SK-N-SH (cell line): ENCODE results near the gene BANF1. TPM values are rescaled to one million over a fixed set of nuclear protein-coding genes. Genes with fewer than 3 reads are reported as not detected.

ENCODE experiments used
- CTCF ChIA-PET: fragments of 300-600, 350-600 bp; formaldehyde crosslinking; extraction: SDS; loops from one replicate; lab custom pipeline; 2021; lab: Yijun Ruan, JAX
- POLR2A ChIA-PET: fragments of 350-600 bp; sonication (Branson Sonifier 250); formaldehyde crosslinking; extraction: SDS; loops from one replicate; lab custom pipeline; 2020; ENCODE audit warnings: antibody characterized with exemption, inconsistent platforms; lab: Yijun Ruan, JAX
- DNase-seq: peaks from one replicate; pipeline ENCODE4 v3.0.0; 2012
- H2AFZ ChIP-seq: fragments of 200-600 bp; sonication (generic); 2 replicates; pipeline ENCODE4 v1.8.1; 2016; ENCODE audit warnings: antibody characterized with exemption, mild to moderate bottlenecking, low read depth
- H3F3A ChIP-seq: fragments of 200-600 bp; sonication (generic); replicated peaks from 2 replicates; pipeline ENCODE3; 2016; ENCODE audit warnings: antibody characterized with exemption, mild to moderate bottlenecking; ENCODE audit not compliant: insufficient read depth
- H3K27ac ChIP-seq, 2 experiments: fragments of 200-500 bp in 1 of 2; fragments of 200-600 bp in 1 of 2; sonication (Bioruptor generic) in 1 of 2; sonication (generic), shearing (Covaris generic) in 1 of 2; 2 replicates each; pipeline versions ENCODE4 v1.5.1 to v1.6.1; 2014 to 2016; ENCODE audit warnings: low read depth in 2 of 2, inconsistent platforms in 1 of 2, low read length in 1 of 2, mild to moderate bottlenecking in 1 of 2, mixed read lengths in 1 of 2
- H3K27me3 ChIP-seq: fragments of 200-600 bp; sonication (generic), shearing (Covaris generic); 2 replicates; pipeline ENCODE4 v1.6.1; 2016; ENCODE audit warnings: mixed run types; ENCODE audit not compliant: insufficient read depth
- H3K36me3 ChIP-seq, 2 experiments: fragments of 200-500 bp in 1 of 2; fragments of 200-600 bp in 1 of 2; sonication (Bioruptor generic) in 1 of 2; sonication (generic) in 1 of 2; replicated peaks in 1 of 2; 2 replicates each; pipeline versions ENCODE3 to v1.5.1; 2014 to 2016; ENCODE audit warnings: low read length in 1 of 2, mild to moderate bottlenecking in 1 of 2; ENCODE audit not compliant: insufficient read depth in 2 of 2, control insufficient read depth in 1 of 2
- H3K4me1 ChIP-seq, 2 experiments: fragments of 200-500 bp in 1 of 2; fragments of 200-600 bp in 1 of 2; sonication (Bioruptor generic) in 1 of 2; sonication (generic), shearing (Covaris generic) in 1 of 2; 2 replicates each; pipeline versions ENCODE4 v1.5.1 to v1.6.1; 2014 to 2016; ENCODE audit warnings: low read depth in 1 of 2, low read length in 1 of 2, mixed run types in 1 of 2; ENCODE audit not compliant: insufficient read depth in 2 of 2, control insufficient read depth in 1 of 2
- H3K4me2 ChIP-seq: fragments of 200-600 bp; sonication (generic), shearing (Covaris generic); 2 replicates; pipeline ENCODE4 v1.6.1; 2017; ENCODE audit warnings: mixed run types
- H3K4me3 ChIP-seq, 2 experiments: fragments of 200-500 bp in 1 of 2; fragments of 200-600 bp in 1 of 2; sonication (Bioruptor generic) in 1 of 2; sonication (generic), shearing (Covaris generic) in 1 of 2; 2 replicates each; pipeline versions ENCODE4 v1.5.1 to v1.8.1; 2014 to 2016; ENCODE audit warnings: low read depth in 2 of 2, inconsistent platforms in 1 of 2, low read length in 1 of 2, mild to moderate bottlenecking in 1 of 2, mixed read lengths in 1 of 2, moderate library complexity in 1 of 2
- H3K79me2 ChIP-seq: fragments of 200-600 bp; sonication (generic); 2 replicates; pipeline ENCODE4 v1.8.1; 2017; ENCODE audit warnings: mild to moderate bottlenecking; ENCODE audit not compliant: insufficient read depth
- H3K9ac ChIP-seq: fragments of 200-600 bp; sonication (generic); 2 replicates; pipeline ENCODE4 v1.6.1; 2017; ENCODE audit warnings: mixed run types
- H3K9me2 ChIP-seq: fragments of 200-600 bp; sonication (generic); 2 replicates; pipeline ENCODE4 v1.6.1; 2017; ENCODE audit warnings: mixed run types
- H3K9me3 ChIP-seq: fragments of 200-600 bp; sonication (generic); 2 replicates; pipeline ENCODE4 v1.6.1; 2017; ENCODE audit warnings: mixed run types, mild to moderate bottlenecking, moderate library complexity
- H4K20me1 ChIP-seq: fragments of 200-600 bp; sonication (generic); 2 replicates; pipeline ENCODE4 v1.6.1; 2017; ENCODE audit warnings: mild to moderate bottlenecking, mixed run types; ENCODE audit not compliant: insufficient read depth
- CHD2 ChIP-seq: fragments of 150-350 bp; IDR thresholded peaks from 2 replicates; pipeline ENCODE4 v1.6.1; 2018; ENCODE audit warnings: low read length; ENCODE audit not compliant: partially characterized antibody
- ELF1 ChIP-seq: IDR thresholded peaks from 2 replicates; pipeline ENCODE4 v1.4.0; 2012
- EP300 ChIP-seq, 2 experiments: IDR thresholded peaks; 2 replicates each; pipeline versions ENCODE4 v1.4.0 to v1.6.1; 2012; ENCODE audit warnings: borderline replicate concordance in 1 of 2, low read depth in 1 of 2, low read length in 1 of 2
- FOXM1 ChIP-seq: IDR thresholded peaks from 2 replicates; pipeline ENCODE4 v1.4.0; 2012; ENCODE audit warnings: low read depth, mild to moderate bottlenecking
- GABPA ChIP-seq: IDR thresholded peaks from 2 replicates; pipeline ENCODE4 v1.4.0; 2012; ENCODE audit warnings: low read depth, mild to moderate bottlenecking
- JUND ChIP-seq: IDR thresholded peaks from 2 replicates; pipeline ENCODE4 v1.4.0; 2012
- MAX ChIP-seq: IDR thresholded peaks from 2 replicates; pipeline ENCODE4 v1.4.0; 2012; ENCODE audit warnings: low read depth
- MEF2A ChIP-seq: IDR thresholded peaks from 2 replicates; pipeline ENCODE4 v1.4.0; 2012; ENCODE audit warnings: low read depth, borderline replicate concordance
- NFIC ChIP-seq: IDR thresholded peaks from 2 replicates; pipeline ENCODE4 v1.4.0; 2012; ENCODE audit warnings: borderline replicate concordance
- PBX3 ChIP-seq: IDR thresholded peaks from 2 replicates; pipeline ENCODE4; 2012
- RAD21 ChIP-seq: IDR thresholded peaks from 2 replicates; pipeline ENCODE4 v1.6.1; 2012; ENCODE audit warnings: mild to moderate bottlenecking, low read length
- RCOR1 ChIP-seq: fragments of 150-350 bp; IDR thresholded peaks from 2 replicates; pipeline ENCODE4 v1.6.1; 2017; ENCODE audit warnings: antibody characterized with exemption, low read length
- RFX5 ChIP-seq: IDR thresholded peaks from 2 replicates; pipeline ENCODE4 v1.6.1; 2012; ENCODE audit warnings: mild to moderate bottlenecking, improper control_type of control experiment, low read length
- SIN3A ChIP-seq: IDR thresholded peaks from 2 replicates; pipeline ENCODE4 v1.6.1; 2012; ENCODE audit warnings: low read depth, mild to moderate bottlenecking, low read length, moderate library complexity, borderline replicate concordance
- SMC3 ChIP-seq: IDR thresholded peaks from 2 replicates; pipeline ENCODE4 v1.6.1; 2012; ENCODE audit warnings: low read depth, low read length, improper control_type of control experiment
- TAF1 ChIP-seq: IDR thresholded peaks from 2 replicates; pipeline ENCODE4 v1.6.1; 2012; ENCODE audit warnings: low read depth, mild to moderate bottlenecking, low read length, moderate library complexity, borderline replicate concordance
- TCF12 ChIP-seq: IDR thresholded peaks from 2 replicates; pipeline ENCODE4 v1.4.0; 2012
- USF1 ChIP-seq: IDR thresholded peaks from 2 replicates; pipeline ENCODE4 v1.4.0; 2012; ENCODE audit warnings: low read depth, borderline replicate concordance
- USF2 ChIP-seq: fragments of 150-350 bp; IDR thresholded peaks from 2 replicates; pipeline ENCODE4 v1.6.1; 2017; ENCODE audit warnings: antibody characterized with exemption, low read length, low read depth, borderline replicate concordance
- YY1 ChIP-seq: IDR thresholded peaks from 2 replicates; pipeline ENCODE4 v1.4.0; 2012; ENCODE audit warnings: low read depth, mild to moderate bottlenecking
- WGBS: methylation state at CpG from one replicate; pipeline ENCODE4 v1.1.6; 2017; ENCODE audit warnings: low lambda C conversion rate; 5-methylcytosine and 5-hydroxymethylcytosine counted together
- polyA plus RNA-seq, 3 experiments: library from polyadenylated mRNA; depleted of rRNA; stranded (reverse); fragments of >200 nt; gene quantifications; 2 replicates each; pipeline ENCODE4 v1.2.3, GENCODE V29; 2012
- TF ChIP-seq, protein P1 (sequence below): IDR thresholded peaks from 2 replicates; pipeline ENCODE4 v1.6.1; 2012; ENCODE audit warnings: mild to moderate bottlenecking, low read depth, low read length, moderate library complexity
- TF ChIP-seq, protein P2 (sequence below): fragments of 150-350 bp; IDR thresholded peaks from 2 replicates; pipeline ENCODE4 v1.6.1; 2016; ENCODE audit warnings: mild to moderate bottlenecking, low read depth, low read length

The BANF1 gene
- 311 and 382 TPM in 2 replicates for polyA plus RNA-seq (2012; rRNA removed)
- polyA plus RNA-seq (2012; cell fraction: cytosol; rRNA removed): 356 and 432 TPM in 2 replicates
- polyA plus RNA-seq (2012; cell fraction: nucleus; rRNA removed): 131 and 164 TPM in 2 replicates

DNA sequence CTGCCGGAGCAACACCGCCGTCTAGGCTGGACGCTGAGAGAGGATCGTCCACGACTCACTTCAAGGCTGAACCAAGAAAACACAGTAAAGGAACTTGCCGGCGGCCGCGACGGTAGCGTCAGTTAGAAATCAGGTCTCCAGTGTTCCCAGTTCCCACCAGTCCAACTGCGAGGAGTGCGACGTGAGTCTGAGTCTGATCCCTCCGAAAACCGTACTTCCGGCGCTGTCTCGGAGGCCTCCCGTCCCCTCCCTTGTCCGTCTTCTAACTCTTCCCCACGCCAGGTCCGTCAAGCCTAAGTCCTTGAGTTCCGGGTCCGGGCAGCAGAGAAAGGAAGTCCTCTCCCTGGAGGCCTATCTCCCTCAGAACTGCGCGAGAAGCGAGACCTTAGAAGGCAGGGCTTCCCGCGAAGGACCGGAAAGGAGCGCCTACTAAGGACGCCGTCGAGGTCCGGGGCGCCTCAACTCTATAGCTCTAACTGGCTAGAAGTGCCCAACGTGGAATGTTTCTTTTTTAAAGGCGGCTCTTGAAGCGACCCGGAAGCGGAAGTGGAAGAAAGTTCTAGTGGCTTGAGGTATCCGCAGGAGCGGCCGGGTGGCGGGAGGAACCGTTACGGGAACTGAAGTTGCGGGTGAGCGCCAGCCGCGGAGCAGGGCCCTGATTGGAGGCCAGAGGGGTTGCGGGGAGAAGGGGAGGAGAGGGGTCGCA is at the start of gene BANF1, which contains the start of gene EIF1AD:
Gene BANF1, plus strand, starts transcription at position 562 of the 706 bp plus-strand sequence. CDS start 748 bp downstream, outside the sequence.
Gene EIF1AD, minus strand, starts transcription at position 216 of the 706 bp plus-strand sequence. CDS start 1,768 bp downstream, outside the sequence.
- CTCF ChIA-PET: interaction anchor here (0.8 to 1.9 kb wide), 10 partner anchors 11 to 299 kb away, joined by 3 to 14 read pairs (median 4); no protein-coding TSS in a partner anchor
- Histone ChIP-seq H3K4me2 (peak within 1 kb of the TSS; percentile 96), H3K36me3 (peaks cover 45 to 48% of the 10 kb centered on the region in 2 experiments), H2AFZ (peak within 1 kb of the TSS; percentile 87), H3K9me3 (no peaks in the 10 kb centered on the region), H3K4me3 (peak within 1 kb of the TSS; percentile 95 to 99), H3K79me2 (peaks cover 73% of the 10 kb centered on the region), H3K9me2 (no peaks in the 10 kb centered on the region), H3K27me3 (no peaks in the 10 kb centered on the region), H4K20me1 (peaks cover 4% of the 10 kb centered on the region; the same call in 1 of the 2 replicates), H3K9ac (peak within 1 kb of the TSS; percentile 95), H3F3A (peaks cover 39% of the 10 kb centered on the region), H3K27ac (peak within 1 kb of the TSS; percentile 98), H3K4me1 (peaks cover 6 to 11% of the 10 kb centered on the region in 2 experiments; a peak in 3 of 4 replicates)
- WGBS: 1% methylated on average over 50 of the region's 55 CpGs
- peak; percentile 90 for DNase-seq
- POLR2A ChIA-PET: interaction anchor here (0.5 to 2.0 kb wide), 6 partner anchors 36 to 142 kb away, joined by 5 to 11 read pairs (median 6); partner anchors contain the start of genes FIBP, MUS81, SART1 and SF3B2
- TF ChIP-seq RAD21 (no peak), TCF12 (peak; percentile 26; the same call in 1 of the 2 replicates), ELF1 (peak; percentile 90), SMC3 (no peak), MAX (peak; percentile 90), GABPA (peak; percentile 94), RFX5 (no peak), USF2 (no peak), SIN3A (peak; percentile 88), FOXM1 (0 out of 2 replicates have a peak, but pooled peaks have one; percentile 62), TAF1 (peak; percentile 92), EP300 (IDR thresholded peaks at IDR 0.05; ENCODE audit: borderline replicate concordance in 1 of 2, low read depth in 1 of 2, low read length in 1 of 2) (peak; percentile 2 to 42; a peak in 1 of 4 replicates), NFIC (peak; percentile 29; the same call in 1 of the 2 replicates), CHD2 (peak; percentile 98), USF1 (peak; percentile 63), PBX3 (no peak), JUND (peak; percentile 23; the same call in 1 of the 2 replicates), MEF2A (peak; percentile 10; the same call in 1 of the 2 replicates), RCOR1 (no peak; the same call in 1 of the 2 replicates), YY1 (0 out of 2 replicates have a peak, but pooled peaks have one; percentile 68)
- TF ChIP-seq, protein P1, sequence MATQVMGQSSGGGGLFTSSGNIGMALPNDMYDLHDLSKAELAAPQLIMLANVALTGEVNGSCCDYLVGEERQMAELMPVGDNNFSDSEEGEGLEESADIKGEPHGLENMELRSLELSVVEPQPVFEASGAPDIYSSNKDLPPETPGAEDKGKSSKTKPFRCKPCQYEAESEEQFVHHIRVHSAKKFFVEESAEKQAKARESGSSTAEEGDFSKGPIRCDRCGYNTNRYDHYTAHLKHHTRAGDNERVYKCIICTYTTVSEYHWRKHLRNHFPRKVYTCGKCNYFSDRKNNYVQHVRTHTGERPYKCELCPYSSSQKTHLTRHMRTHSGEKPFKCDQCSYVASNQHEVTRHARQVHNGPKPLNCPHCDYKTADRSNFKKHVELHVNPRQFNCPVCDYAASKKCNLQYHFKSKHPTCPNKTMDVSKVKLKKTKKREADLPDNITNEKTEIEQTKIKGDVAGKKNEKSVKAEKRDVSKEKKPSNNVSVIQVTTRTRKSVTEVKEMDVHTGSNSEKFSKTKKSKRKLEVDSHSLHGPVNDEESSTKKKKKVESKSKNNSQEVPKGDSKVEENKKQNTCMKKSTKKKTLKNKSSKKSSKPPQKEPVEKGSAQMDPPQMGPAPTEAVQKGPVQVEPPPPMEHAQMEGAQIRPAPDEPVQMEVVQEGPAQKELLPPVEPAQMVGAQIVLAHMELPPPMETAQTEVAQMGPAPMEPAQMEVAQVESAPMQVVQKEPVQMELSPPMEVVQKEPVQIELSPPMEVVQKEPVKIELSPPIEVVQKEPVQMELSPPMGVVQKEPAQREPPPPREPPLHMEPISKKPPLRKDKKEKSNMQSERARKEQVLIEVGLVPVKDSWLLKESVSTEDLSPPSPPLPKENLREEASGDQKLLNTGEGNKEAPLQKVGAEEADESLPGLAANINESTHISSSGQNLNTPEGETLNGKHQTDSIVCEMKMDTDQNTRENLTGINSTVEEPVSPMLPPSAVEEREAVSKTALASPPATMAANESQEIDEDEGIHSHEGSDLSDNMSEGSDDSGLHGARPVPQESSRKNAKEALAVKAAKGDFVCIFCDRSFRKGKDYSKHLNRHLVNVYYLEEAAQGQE: peak; percentile 24; the same call in 1 of the 2 replicates
- TF ChIP-seq, protein P2, sequence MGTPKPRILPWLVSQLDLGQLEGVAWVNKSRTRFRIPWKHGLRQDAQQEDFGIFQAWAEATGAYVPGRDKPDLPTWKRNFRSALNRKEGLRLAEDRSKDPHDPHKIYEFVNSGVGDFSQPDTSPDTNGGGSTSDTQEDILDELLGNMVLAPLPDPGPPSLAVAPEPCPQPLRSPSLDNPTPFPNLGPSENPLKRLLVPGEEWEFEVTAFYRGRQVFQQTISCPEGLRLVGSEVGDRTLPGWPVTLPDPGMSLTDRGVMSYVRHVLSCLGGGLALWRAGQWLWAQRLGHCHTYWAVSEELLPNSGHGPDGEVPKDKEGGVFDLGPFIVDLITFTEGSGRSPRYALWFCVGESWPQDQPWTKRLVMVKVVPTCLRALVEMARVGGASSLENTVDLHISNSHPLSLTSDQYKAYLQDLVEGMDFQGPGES: no peak
